ENCODE measurements around the gene CYYR1.

Gene CYYR1

DNA sequence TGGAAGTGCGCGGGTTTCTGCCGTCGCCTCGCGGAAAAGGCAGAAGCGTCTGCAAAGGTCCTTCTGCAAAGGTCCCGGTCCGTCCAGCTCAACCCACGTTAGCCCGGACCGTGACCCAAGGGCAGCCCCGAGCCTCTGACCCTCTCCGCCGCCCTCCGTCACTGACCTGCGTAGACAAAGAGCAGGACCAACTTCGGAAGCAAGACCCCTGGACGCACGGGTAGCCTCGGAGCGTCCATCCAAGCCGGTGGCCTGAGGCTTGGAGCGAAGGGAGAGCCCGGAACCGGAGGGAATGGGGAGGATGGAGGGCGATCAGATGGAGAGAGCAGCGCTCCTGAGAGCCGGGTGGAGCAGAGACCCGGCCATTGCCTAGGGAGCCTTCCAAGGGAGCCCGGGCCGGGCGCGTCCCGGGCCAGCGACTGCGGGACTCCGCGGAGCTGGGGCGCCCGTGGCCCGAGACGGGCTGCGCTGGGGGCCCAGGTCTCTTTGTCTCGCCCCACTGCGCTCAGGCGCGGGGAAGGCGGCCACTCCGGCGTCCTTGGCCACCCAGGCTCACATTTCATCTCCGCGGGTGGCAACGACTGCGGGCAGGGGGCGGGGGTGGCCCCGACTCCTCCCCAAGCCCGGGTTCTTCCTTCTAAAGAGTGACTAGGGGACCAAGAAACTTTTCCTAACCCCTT, at the start of gene CYYR1:
Gene CYYR1 (minus strand): TSS at position 585 of the 680 bp plus-strand sequence. CDS start 346 bp downstream, at position 239.
- DNase-seq (ENCODE audit: low spot score): no peak

DNA sequence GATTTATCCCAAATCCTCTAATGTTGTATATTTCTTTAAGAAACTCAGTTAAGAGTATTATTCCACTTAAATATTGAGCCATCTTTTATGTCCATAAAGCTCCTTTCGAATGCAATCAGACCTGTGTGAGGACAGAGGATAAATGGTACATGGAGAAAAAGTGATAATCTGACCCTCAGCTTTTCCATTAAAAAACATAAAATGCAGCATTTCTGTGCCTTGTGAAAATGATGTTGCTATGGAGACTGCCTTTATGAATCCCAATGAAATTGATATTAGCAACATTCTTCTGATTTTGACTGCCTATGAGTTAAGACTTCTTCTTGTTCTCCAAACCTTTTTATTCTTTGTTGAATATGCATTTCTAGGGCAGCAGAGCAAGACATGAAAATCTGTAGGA, 44.1 kb upstream of the CYYR1 start:
- DNase-seq (ENCODE audit: low spot score): no peak

DNA sequence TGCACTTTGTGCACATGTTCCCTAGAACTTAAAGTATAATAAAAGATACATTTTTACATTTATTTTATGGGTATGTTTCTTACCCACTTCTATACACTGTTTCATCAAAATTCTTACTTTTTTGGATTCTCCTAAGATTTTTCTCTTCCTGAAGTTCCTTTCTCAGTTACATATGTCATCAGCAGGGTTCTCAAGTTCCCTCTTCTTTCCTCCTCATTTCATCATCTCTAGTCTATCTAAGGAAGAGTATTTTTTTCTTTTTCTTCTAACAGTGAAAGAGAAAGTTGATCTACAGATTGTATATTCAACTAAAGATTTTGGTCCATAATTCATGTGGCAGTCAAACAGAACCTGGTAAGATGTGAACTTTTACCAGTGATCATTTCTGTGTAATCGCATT, 41.2 kb upstream of the CYYR1 start:
- no peak for DNase-seq (ENCODE audit: low spot score)

DNA sequence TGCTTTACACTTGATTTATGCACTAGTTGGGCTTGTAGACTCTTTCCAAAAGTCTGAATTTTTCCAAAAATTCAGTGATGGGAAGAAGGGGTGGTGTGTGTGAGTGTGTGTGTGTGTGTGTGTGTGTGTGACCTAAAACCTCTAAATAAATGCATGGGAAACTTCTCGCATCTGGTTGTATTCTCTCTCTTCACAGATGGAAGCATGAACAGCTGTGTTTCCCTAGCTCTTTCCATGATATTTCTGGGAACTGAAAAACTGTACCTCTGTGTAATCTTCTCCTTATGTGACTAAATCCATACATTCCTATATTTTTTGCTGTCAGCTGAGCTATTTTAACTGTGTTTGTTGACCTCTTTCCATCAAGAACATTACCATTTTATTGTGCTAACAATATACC, 26.2 kb upstream of the CYYR1 start:
- no peak for DNase-seq (ENCODE audit: low spot score)

DNA sequence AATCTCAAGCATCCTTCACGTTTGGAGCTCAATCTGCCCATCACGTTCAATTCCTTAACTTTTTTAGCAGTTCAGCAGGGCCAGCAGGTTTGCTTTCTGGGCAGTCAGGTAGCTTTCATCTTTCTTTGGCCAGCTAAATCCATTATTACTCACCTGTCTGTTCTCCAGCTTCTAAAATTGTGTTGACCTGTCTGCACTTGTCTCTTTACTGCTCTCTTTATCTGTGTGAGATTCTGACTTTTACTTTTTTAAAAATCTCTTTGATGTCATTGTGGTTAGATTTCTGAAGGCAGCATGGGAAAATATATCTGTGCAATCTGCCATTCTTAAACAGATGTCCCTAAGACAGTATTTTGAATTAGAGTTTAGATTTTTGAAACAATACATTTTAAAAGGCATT, 24.9 kb upstream of the CYYR1 start:
- DNase-seq (ENCODE audit: low spot score): no peak

DNA sequence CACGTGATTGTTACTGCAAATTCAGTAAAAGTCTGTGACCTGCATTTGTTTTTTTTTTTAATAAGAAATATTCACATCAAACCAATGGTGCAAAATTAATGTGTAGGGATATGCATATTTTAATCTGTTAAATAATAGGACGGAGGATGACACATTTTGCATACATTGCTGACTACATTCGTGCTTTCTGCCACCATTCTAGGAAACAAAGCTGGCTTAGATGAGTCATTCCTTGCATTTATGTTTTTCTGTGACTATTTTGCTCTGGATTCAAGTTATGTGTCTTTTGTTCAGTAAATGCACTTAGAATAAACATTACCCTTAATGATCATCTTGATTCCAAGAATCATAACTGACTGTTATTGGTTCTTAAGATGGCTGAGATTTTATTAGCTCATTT, 23.9 kb upstream of the CYYR1 start:
- no peak for DNase-seq (ENCODE audit: low spot score)

DNA sequence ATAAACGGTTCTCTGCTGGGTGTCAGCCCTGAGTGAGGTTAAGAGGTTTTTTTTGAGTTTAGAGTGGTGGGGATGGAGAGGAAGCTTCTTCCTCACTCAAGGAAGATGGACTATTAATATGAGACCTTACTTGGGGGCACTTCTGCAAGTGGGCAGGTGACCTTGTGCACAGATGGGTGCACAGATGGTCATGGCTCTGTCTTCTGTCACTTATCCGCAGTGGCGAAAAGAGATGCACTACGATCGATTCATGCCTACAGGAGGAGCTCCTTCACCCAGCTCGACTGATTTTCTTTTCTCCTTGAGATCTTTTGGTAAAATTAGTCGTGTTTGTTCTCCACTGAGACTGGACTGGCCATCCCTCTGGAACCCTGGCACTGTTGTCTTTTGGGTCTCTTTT, 22.9 kb upstream of the CYYR1 start:
- DNase-seq (ENCODE audit: low spot score): no peak

DNA sequence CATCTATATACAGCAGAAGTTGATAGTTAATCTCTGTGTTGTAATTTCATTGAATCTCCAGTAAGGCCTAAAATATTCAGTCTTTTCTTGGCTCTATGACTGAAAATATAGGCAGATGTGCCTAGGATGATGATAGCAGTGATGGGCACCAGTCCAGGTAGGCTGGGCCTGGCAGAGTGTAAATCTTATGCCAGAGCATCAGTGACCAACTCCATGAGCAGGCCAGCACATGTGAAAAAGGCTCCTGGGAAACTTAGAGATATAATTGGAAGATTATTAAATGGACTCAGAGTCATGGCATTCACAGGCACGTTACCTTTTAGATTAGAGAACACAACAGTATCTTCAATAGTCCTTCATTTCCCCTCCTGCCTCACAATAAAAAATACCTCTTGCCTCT, 20.7 kb upstream of the CYYR1 start:
- DNase-seq (ENCODE audit: low spot score): no peak

DNA sequence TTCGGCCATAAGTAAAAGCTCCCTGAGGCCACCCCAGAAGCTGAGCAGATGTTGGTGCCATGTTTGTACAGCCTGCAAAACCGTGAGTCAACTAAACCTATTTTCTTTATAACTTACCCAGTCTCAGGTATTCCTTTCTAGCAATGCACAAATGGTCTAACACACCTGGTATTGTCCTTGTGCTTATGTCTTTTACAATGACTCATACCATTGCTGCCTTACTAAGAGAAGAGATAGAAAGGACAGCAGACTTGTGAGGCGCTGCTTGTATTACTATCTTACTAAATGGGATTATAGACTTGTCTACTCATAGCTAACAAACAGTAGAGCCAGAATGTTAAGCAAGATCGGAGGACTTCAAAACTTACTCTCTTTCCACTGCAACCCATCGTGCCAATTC, 18.5 kb upstream of the CYYR1 start:
- no peak for DNase-seq (ENCODE audit: low spot score)

DNA sequence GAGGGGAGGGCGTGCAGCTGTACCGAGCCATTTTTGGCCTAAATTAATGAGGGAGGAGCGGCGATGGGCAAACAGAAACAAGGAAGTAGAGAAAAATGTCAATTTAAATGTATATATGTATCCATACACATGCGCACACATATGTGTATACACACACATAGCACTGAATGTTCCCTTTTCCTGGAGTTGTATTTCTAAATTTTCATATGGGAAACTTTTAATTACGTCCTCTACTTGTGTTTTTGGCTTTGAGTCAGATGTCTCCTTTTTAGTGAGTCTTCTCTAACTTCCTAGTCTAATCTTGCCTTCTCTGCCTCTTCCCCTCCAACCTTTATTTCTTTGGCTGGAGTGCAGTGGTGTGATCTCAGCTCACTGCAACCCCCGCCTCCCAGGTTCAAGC, 15.4 kb upstream of the CYYR1 start:
- no peak for DNase-seq (ENCODE audit: low spot score)

DNA sequence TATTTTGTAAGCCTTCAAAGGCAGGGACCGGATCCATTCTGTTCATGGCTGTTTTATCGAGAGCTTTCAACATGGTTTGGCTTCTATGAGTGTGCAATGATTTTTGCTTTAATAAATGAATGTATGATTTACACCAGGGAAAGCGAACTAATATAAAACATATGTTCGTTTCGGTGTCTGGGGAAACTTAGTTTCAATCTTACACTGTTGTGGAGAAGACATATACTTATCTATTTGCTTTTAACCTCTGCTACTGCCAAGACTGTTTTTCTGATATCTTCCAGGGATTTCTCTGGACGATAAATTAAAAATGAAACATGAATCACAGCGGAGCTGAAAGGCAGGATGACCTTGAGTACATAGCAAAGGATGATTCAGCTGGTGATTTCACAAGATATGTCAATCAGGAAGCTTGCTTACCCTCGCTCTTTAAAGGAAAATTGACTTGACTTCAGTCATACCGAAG, 14.7 kb upstream of the CYYR1 start:
- DNase-seq (ENCODE audit: low spot score): no peak

DNA sequence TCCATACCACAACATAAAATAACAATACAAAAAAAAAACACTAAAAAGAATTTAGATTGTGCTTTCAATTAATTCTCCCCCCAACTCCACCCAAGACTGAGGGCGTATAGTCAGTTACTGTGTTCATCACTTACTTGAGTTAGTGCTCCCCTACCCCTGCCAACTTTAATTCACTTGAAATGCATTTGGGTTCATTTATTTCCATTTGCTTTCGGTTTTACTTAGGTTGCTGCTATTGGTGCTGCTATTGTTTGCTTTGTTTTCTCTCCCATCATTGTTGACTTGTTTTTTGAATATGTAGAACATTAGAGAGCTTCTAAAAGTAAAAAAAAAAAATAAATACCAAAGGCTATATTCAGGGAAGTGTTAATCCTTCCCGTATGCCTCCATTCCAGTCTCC, 10.7 kb upstream of the CYYR1 start:
- DNase-seq (ENCODE audit: low spot score): no peak

DNA sequence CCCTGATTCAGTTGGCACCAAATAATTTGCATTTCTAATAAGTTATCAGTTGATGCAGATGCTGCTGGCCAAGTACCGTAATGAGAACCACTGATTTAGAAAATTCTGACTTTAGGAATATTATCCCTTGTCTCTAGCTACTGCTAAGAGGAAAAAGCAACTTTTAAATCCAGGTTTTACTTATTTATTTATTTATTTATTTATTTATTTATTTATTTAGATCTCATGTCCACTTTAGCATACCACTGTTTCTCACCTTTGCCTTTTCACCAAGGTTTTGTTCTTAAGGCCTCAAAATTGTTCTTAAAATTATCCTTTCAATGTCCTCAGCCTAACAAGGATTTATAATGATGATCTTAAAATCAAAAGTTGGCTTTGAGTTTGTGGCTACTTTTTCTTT, 8.7 kb upstream of the CYYR1 start:
- DNase-seq (ENCODE audit: low spot score): no peak

DNA sequence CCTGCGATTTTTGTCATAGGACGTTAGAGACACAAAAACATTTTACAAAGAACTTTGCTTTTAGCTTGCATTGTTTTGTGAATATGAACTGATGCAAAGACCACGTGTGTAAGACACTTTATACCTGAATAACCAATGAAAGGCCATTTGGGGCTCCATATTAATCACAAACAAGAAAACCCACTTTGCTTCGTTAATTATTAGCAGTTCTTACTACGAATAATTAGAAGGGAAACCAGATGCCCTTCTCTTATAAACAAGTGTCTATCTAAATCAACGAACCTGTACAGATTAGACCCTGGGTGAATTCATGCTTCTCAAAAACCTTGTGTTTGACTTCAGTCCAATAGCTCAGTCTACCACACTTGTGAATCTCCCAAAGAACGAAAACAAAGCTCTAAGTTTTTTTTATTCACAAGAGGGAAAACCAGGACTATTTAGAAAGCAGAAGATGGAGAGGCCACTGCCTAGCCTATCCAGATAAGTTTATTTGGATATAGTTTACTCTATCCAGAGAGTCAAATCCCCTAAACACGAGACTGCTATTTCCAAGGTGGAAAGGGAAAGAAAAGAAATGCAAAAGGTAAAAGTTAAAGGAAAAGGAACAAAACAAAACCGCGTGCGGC, 897 bp downstream of the CYYR1 start:
- no peak for DNase-seq (ENCODE audit: low spot score)

DNA sequence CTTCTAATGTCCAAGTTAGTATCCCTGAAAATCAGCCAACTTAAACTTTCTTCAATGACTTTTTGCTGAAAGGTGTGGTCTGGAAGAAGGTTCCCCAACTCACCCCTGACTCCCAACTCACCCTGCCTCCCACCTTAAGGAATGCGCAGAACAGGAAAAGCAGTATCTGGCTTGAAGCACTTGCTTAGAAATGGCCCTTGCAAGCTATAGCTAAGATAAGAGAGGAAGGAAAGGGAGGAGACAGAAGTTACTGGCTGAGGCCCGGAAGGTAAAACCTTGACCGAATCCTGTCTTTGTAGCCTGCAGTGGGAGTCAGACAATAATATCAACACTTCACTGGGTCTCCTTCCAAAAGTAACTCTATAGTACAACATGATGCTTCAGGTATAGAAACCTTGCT, 2.9 kb downstream of the CYYR1 start:
- no peak for DNase-seq (ENCODE audit: low spot score)

DNA sequence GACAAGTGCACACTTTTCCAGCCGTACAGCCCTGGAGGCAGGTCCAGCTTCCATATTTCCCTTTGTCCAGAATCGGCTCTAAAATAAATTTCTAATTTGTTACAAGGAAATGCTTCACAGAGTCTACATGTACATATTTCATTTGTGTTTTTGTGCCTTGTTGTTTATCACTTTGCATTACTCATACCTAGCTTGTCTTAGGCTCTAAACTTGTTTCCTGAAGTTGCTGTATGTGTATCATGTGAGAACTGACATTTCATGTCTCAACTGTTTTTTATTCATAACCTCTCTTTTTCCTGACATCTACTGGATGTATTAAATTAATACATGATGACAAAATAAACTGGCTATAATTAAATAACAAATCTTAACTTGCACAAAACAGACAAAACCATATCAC, 7.5 kb downstream of the CYYR1 start:
- DNase-seq (ENCODE audit: low spot score): no peak

DNA sequence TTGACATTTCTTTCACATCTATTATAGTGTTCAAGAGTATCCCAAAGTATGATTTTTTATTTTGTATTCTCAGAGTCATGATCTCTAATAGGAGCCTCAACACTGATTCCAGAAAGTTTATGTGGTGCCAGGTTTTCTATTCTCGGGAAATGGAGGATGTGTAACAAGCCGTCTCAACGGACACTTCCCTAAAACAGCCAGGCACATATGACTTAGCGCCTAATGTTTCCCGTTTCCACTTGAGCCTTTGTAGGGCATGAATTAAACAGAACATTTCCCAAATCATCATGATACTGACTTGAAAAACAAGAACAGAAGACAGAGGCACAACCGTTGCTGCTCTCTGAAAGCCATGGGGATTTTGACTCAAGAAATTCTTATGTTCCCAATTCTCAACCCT, 8.0 kb downstream of the CYYR1 start:
- no peak for DNase-seq (ENCODE audit: low spot score)

DNA sequence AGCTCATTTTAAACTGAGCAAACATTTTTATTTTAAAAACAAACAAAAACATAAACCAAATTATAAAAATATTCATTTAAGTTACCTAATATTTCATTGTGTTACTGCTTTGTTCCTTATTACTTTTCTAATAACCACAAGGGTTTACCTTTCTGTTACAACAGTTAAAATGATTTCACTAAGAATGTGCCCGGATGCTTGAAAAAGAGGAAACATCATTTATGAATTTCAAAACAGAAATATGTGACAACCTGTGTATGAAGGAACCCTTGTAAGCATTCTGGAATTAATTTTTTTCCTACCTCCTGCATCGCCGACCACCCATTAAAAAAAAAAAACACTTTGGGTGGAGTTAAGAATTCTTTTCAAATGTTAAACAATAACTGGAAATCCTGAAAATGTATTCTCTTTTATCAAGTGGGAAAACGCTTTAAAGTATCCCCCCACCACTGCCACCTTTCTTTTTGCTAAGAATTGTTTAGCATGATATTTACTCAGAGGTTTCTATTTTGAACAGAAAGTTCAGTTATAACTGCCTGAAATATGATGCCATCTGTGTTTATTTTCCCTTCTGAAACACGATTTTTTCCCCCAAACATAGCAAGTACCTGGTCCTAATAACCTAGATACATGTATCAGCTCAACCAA, 9.1 kb downstream of the CYYR1 start:
- DNase-seq (ENCODE audit: low spot score): no peak

DNA sequence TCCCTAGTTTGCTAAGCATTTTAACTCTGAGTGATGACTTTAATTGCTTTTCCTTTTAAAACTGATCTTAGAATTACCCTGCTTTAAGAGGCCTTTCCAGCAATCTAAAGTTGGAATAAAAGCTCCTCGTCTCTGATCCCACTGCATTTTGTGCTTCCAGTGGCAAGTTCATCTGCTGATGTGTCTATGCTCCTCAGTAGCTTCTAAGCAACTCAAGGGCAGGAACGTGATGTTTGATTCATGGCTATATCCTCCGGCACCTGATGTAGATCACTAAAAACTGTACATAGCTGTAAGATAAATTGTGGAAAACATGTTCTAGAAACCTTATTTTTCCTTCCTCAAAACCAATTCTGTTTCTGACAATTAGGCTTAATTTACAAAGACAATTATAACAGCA, 12.5 kb downstream of the CYYR1 start:
- DNase-seq (ENCODE audit: low spot score): no peak

DNA sequence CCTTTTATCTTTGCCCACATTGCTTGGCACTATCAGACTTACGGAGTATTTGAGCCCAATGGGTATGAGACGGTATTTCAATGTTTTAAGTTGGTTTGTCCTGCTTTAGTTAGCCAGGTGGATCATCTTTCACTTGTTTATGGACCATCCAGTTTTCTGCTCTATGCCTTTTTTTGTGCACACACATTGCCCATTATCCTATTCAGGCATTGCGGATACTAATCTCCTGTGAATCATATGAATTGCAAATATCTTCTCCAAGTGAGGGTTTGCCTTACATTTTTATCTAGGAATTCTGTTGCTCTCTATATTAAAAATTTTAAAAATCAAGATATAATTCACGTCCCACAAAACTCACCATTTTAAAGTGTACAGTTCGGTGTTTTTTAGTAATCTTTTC, 14.0 kb downstream of the CYYR1 start:
- no peak for DNase-seq (ENCODE audit: low spot score)

DNA sequence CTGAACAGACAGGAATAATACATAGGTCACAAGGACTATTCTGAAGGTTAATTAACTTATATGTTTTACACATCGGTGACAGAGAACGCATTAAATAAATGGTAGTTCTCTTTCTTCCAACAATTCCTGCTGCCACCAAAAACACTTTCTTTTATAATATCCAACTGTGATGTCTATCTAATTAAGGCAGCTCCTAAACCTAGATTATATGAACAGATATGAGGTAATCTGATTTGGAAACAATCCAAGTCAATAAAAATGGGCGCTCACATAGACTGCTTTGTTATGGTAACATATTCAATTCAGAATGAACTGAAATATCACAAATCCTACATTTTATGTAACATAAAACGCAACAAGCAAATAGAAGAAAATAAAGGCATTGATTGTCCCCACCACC, 16.0 kb downstream of the CYYR1 start:
- no peak for DNase-seq (ENCODE audit: low spot score)

DNA sequence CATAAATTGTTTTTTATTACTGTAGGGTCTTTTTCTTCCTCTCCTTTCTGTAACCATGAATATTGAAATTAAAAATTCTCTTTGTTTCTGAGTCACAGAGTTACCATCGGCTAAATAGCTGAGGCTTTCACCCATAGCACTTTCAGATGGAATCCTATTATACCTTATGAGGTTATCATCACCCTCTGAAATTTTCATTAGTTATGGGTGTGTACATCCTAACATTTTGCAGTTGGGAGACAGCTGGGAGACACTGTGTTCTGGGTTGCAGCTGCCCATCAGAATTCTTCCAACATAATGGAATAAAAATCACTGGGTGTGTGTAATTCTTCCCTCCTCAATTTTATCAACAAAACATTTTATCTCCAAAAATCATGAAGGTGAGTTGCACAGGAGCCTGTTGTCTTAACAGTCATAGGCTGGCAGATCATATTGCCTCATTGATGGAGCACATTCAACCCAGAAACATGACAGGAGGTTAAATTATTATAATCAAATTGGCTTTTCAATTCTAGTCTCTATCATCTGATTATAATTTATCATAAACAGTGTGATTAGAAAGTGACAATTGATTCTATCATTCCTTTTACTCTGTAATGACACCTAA, 17.4 kb downstream of the CYYR1 start:
- DNase-seq (ENCODE audit: low spot score): no peak

DNA sequence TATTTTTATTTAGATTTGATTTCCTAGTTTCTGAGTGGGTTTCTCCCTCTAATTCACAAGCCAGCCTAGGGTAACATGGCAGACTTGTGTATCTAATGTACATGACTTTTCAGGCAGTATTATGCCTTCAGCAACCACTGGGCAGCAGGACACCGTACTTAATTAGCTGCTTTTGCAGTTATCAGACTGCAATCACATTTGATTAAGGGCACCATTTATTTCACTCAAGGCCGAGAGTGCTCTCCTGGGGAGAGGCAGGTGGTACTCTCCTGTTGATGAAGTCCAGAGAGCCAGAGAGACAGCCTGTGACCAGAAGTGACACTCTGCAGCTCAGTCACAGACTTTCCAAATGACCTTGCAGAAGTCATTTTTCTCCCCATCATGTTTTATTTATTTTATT, 18.7 kb downstream of the CYYR1 start:
- no peak for DNase-seq (ENCODE audit: low spot score)
